Kidney (tissue), 14 donors: Measurements from ENCODE around the gene TMEM207. TPM values are rescaled to one million over a fixed set of nuclear protein-coding genes. Genes with fewer than 3 reads are reported as not detected.
"Not testable (repeated sequence)": the region's sequence is repeated elsewhere in the genome, so short reads cannot be mapped to it uniquely, and the experiment has no call there.

Experiments used
- DNase-seq, 5 donors: peaks; one replicate each; pipeline ENCODE4 v3.0.0-alpha.2; 2013 to 2020
- FAIRE-seq: peaks from 2 replicates; lab custom pipeline; 2012; peaks lifted over from hg19 to GRCh38; lab: Jason Lieb, UNC
- H3K27ac ChIP-seq, 2 donors: one replicate each; pipeline ENCODE4 v1.7.0; 2013; ENCODE audit warnings: low read depth in 2 of 2, low read length in 2 of 2, inconsistent platforms in 1 of 2
- H3K27me3 ChIP-seq: one replicate; pipeline ENCODE4 v1.7.1; 2013; ENCODE audit warnings: low read length, inconsistent platforms; ENCODE audit not compliant: control insufficient read depth, insufficient read depth
- H3K36me3 ChIP-seq, 3 donors: one replicate each; pipeline versions ENCODE4 v1.7.0 to v1.7.1; 2013; ENCODE audit warnings: low read length in 3 of 3, control low read depth in 1 of 3, inconsistent platforms in 1 of 3; ENCODE audit not compliant: insufficient read depth in 3 of 3, control insufficient read depth in 2 of 3
- H3K4me1 ChIP-seq, 3 donors: one replicate each; pipeline versions ENCODE4 v1.7.0 to v1.7.1; 2013; ENCODE audit warnings: low read length in 3 of 3, inconsistent platforms in 1 of 3, low read depth in 1 of 3; ENCODE audit not compliant: control insufficient read depth in 2 of 3, insufficient read depth in 2 of 3
- H3K4me3 ChIP-seq, 3 donors: one replicate each; pipeline versions ENCODE4 v1.7.0 to v1.8.1; 2013; ENCODE audit warnings: low read length in 3 of 3, control low read depth in 1 of 3, inconsistent platforms in 1 of 3
- H3K9ac ChIP-seq, 3 donors: one replicate each; pipeline versions ENCODE4 v1.7.0 to v1.7.1; 2013; ENCODE audit warnings: low read length in 3 of 3, control low read depth in 1 of 3, inconsistent platforms in 1 of 3
- H3K9me3 ChIP-seq, 3 donors: one replicate each; pipeline versions ENCODE4 v1.7.0 to v1.7.1; 2013; ENCODE audit warnings: low read length in 3 of 3, control low read depth in 1 of 3, inconsistent platforms in 1 of 3; ENCODE audit not compliant: control insufficient read depth in 2 of 3, insufficient read depth in 1 of 3
- intact Hi-C: fragments of 100-400 bp; cut with DNase I; formaldehyde crosslinking; loops from one replicate; pipeline ENCODE4 v1.11.1; 2022
- polyA plus RNA-seq: library from polyadenylated mRNA; stranded (reverse); fragments of 350-450 nt; fragmentation: Illumina TruSeq; extraction: RNeasy Lipid Tissue Mini Kit (QIAGEN cat#74804); gene quantifications from one replicate; pipeline ENCODE4 v1.2.3, GENCODE V29; 2014; ENCODE audit warnings: low read depth, low replicate concordance; ENCODE audit not compliant: insufficient read depth
- total RNA-seq: library from RNA; stranded (reverse); fragmentation: NEBNext Ultra II Directional; extraction: Animal tissue kit (Norgen Biotek cat#: 25700); gene quantifications from one replicate; pipeline ENCODE4 v1.2.1, GENCODE V29; 2021
- TF ChIP-seq, protein P1 (sequence below): IDR thresholded peaks from 3 replicates; pipeline ENCODE4 v1.5.1; 2012; ENCODE audit warnings: mild to moderate bottlenecking, moderate library complexity, borderline replicate concordance; ENCODE audit not compliant: insufficient read depth; ENCODE audit errors: extremely low read depth
- donor health status: control.
- donor health status: control.
- donor health status: control.
- donor health status: control.
- donor health status: control.
- donor health status: DM: yes; HTN: yes; CAD: no.
- donor health status: Normal renal cell carcinoma (clear cell type).

The TMEM207 gene
- total and polyA plus RNA-seq, 2 donors from 2014 or later: 21.2 TPM; not detected in 1

DNA sequence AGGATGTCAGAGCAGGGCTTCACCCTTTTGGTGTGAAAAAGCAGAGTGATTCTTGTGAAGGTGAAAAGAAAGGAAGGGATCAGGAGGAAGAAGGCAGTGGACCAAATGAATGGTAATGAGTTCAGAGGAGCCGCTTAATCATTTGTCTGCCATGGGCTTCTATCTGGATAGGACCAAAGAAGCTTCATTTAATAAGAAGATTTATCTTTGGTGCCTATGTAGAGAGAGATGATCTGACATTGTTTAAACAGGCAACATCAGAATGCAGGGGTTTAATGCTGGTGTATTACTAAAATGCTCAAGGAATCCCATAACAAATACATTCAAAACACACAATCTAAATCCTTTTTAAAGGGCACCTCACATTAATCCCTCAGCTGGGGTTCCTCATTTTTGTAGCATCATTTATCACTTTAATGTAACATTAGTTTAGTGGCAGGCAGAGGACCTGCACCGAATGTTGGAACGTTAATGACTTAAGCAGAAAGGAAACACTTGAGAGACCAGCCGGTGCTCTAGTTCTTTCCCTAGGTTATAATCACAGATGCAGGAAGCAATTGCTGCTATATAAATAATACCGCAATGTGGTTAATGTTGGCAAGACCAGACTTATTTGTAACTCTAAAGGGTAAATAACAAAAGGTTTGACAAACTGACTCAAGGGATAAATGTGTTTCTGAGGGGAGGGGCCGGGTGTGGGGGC lies 36.3 kb upstream of the TMEM207 start:
- DNase-seq (peak in 2 of 5 donors; percentile 70 to 80), FAIRE-seq (no peak)
- TF ChIP-seq, protein P1, sequence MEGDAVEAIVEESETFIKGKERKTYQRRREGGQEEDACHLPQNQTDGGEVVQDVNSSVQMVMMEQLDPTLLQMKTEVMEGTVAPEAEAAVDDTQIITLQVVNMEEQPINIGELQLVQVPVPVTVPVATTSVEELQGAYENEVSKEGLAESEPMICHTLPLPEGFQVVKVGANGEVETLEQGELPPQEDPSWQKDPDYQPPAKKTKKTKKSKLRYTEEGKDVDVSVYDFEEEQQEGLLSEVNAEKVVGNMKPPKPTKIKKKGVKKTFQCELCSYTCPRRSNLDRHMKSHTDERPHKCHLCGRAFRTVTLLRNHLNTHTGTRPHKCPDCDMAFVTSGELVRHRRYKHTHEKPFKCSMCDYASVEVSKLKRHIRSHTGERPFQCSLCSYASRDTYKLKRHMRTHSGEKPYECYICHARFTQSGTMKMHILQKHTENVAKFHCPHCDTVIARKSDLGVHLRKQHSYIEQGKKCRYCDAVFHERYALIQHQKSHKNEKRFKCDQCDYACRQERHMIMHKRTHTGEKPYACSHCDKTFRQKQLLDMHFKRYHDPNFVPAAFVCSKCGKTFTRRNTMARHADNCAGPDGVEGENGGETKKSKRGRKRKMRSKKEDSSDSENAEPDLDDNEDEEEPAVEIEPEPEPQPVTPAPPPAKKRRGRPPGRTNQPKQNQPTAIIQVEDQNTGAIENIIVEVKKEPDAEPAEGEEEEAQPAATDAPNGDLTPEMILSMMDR: no peak

DNA sequence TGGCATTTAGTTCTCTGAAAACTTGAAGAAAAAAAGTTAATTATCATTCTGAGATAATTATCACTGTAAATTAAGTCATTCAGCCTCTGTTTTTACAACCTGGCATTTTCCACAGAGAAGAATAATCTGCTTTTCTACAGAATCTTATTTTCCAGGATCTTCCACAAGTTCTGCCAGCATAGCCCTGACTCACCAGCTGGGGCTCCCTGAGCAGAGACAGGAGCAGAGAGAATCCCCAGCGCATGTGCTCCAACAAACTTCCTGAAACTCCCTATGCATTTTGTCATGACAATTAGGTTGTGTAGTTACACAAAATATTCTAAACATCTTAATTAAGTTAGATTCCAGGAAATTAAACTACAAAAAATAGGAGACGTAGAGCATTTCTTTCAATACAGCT lies 32.1 kb upstream of the TMEM207 start:
- intact Hi-C loops: no loop called here
- Histone ChIP-seq H3K27me3 (no peaks in the 10 kb centered on the region), H3K36me3 (no peaks in the 10 kb centered on the region), H3K4me3 (no peak overlapping the region), H3K9ac (no peak overlapping the region), H3K4me1 (no peaks in the 10 kb centered on the region), H3K27ac (no peak overlapping the region), H3K9me3 (no peaks in the 10 kb centered on the region)
- no peak for DNase-seq
- FAIRE-seq: no peak
- TF ChIP-seq, protein P1: no peak

More for the DNA sequence above, 36.3 kb upstream of the TMEM207 start:
- Histone ChIP-seq H3K4me1 (no peaks in the 10 kb centered on the region), H3K9me3 (no peaks in the 10 kb centered on the region), H3K27ac (no peak overlapping the region), H3K4me3 (no peak overlapping the region), H3K9ac (no peak overlapping the region), H3K36me3 (no peaks in the 10 kb centered on the region), H3K27me3 (no peaks in the 10 kb centered on the region)
- intact Hi-C loops: no loop called here

DNA sequence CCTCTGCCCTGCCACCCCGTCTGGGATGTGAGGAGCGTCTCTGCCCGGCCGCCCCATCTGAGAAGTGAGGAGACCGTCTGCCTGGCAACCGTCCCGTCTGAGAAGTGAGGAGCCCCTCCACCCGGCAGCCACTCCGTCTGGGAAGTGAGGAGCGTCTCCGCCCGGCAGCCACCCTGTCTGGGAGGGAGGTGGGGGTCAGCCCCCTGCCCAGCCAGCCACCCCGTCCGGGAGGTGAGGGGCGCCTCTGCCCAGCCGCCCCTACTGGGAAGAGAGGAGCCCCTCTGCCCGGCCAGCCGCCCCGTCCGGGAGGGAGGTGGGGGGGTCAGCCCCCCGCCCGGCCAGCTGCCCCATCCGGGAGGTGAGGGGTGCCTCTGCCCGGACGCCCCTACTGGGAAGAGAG lies 23.6 kb upstream of the TMEM207 start:
- intact Hi-C loops, H3K4me3 ChIP-seq, H3K27ac ChIP-seq, H3K9ac ChIP-seq, H3K4me1 ChIP-seq, FAIRE-seq, H3K27me3 ChIP-seq, H3K36me3 ChIP-seq: not testable (repeated sequence)
- peaks cover 0 to 15% (median 0%) of the 10 kb centered on the region in 3 donors for H3K9me3 ChIP-seq
- peak in 1 of 5 donors; percentile 41 for DNase-seq

DNA sequence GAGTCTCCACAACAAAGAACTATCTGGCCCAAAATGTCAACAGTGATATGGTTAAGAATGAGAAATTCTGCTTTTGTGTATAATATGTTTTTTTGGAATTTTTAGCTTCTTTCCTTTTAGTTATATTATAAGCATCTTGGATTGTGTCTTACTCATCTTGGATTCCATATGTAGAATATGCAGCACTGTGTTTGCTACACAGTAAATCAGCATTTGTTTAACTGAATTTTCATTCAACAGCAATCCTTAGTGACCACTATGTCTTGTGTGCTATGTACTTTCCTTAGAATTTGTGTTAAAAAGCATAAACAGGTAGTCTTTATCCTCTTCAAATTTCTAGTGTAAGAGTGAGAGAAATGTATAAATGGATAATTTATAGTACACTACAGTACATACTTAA lies 18.2 kb upstream of the TMEM207 start:
- Histone ChIP-seq H3K36me3 (no peaks in the 10 kb centered on the region), H3K4me3 (no peak overlapping the region), H3K27me3 (no peaks in the 10 kb centered on the region), H3K9ac (no peak overlapping the region), H3K9me3 (peaks cover 0 to 15% (median 0%) of the 10 kb centered on the region in 3 donors), H3K4me1 (no peaks in the 10 kb centered on the region), H3K27ac (no peak overlapping the region)
- DNase-seq (no peak), FAIRE-seq (no peak)
- TF ChIP-seq, protein P1: no peak
- intact Hi-C loops: no loop called here
